Urinary bladder (tissue), 4 donors: ENCODE data around the gene WDR18. TPM values are rescaled to one million over a fixed set of nuclear protein-coding genes. Genes with fewer than 3 reads are reported as not detected.
"Not testable (repeated sequence)": the region's sequence is repeated elsewhere in the genome, so short reads cannot be mapped to it uniquely, and the experiment has no call there.

Experiments used
- DNase-seq: peaks from one replicate; pipeline ENCODE4 v3.0.0-alpha.2; 2015; ENCODE audit errors: extremely low spot score
- H3K27ac ChIP-seq: one replicate; pipeline ENCODE4 v1.5.1; 2013; ENCODE audit warnings: low read depth, mild to moderate bottlenecking, moderate library complexity
- H3K36me3 ChIP-seq: one replicate; pipeline ENCODE4 v1.6.1; 2013; ENCODE audit warnings: mild to moderate bottlenecking, moderate library complexity; ENCODE audit not compliant: insufficient read depth
- H3K4me1 ChIP-seq: one replicate; pipeline ENCODE4 v1.6.1; 2013; ENCODE audit warnings: mild to moderate bottlenecking, moderate library complexity; ENCODE audit not compliant: insufficient read depth
- H3K4me3 ChIP-seq: one replicate; pipeline ENCODE4 v1.5.1; 2013; ENCODE audit warnings: low read depth, low read length
- WGBS: extraction: QIAGEN DNeasy Blood & Tissue Kit; methylation state at CpG from one replicate; pipeline ENCODE4 v1.1.7; 2013; 5-methylcytosine and 5-hydroxymethylcytosine counted together
- polyA plus RNA-seq: library from polyadenylated mRNA; stranded (reverse); fragments of 200-250 nt; gene quantifications from one replicate; pipeline ENCODE4 v1.2.3, GENCODE V29; 2013
- total RNA-seq: library from RNA; depleted of rRNA; stranded (reverse); fragments of >200 nt; gene quantifications from one replicate; pipeline ENCODE4 v1.2.3, GENCODE V29; 2014
- donor health status: healthy with polysubstance abuse.
- donor health status: healthy.

Gene WDR18
- total and polyA plus RNA-seq, 2 donors = 23.3 to 36.6 TPM

GRCh38 chr19:1015782-1016646, 31.9 kb downstream of the WDR18 start:
- Histone ChIP-seq H3K4me3 (no peak overlapping the region), H3K27ac (no peak overlapping the region)

GRCh38 chr19:1016647-1017114, 32.5 kb downstream of the WDR18 start:
- H3K4me3 ChIP-seq = no peak overlapping the region
- no peak for DNase-seq
- H3K27ac ChIP-seq = no peak overlapping the region
- no peaks in the 10 kb centered on the region for H3K36me3 ChIP-seq
- peaks cover 9% of the 10 kb centered on the region for H3K4me1 ChIP-seq
- 44% methylated on average over 12 of the region's 12 CpGs for WGBS

More at GRCh38 chr19:1015782-1016646, 31.9 kb downstream of the WDR18 start:
- peaks cover 9% of the 10 kb centered on the region for H3K4me1 ChIP-seq
- no peaks in the 10 kb centered on the region for H3K36me3 ChIP-seq
- DNase-seq = no peak
- WGBS = 53% methylated on average over 31 of the region's 31 CpGs

DNA sequence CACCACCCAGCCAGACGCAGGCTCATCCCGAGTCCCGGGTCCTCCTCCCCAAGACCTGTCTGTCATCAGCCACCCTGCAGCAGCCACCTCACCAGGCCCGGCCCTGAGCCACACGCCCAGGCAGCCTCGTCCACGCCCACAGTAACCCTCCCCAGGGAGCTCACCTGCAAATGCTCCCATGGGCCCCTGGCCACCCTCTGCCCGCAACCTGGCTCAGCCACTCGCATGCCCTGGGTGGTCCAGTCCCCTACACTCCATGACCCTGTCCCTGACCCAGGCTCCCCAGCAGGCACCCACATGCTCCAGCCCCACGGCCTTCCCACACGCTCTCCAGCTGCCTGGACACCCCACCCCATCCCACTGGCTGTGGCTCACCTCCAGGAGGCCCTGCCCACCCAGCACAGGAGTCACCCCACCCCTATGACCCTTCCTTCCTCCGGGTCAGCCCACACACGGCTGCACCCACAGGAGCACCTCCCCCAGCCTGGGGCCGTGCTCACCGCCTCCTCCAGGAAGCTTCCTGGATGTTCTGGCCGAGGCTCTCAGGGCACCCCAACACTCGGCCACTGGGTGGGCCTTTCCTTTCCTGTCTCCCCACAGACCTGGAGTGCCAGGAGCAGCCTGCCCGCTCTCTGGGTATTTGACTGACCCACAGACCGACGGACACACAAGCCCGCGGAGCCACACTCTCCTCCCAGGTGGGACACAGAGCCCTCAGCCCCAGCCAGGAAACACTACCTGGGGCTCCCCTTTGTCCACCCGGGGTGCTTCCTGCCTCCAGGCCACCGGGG, 33.2 kb downstream of the WDR18 start:
- Histone ChIP-seq H3K4me3 (no peak overlapping the region), H3K36me3 (no peaks in the 10 kb centered on the region), H3K4me1 (peaks cover 9% of the 10 kb centered on the region), H3K27ac (peak overlapping the region; percentile 28)
- DNase-seq = no peak
- 58% methylated on average over 24 of the region's 24 CpGs for WGBS

DNA sequence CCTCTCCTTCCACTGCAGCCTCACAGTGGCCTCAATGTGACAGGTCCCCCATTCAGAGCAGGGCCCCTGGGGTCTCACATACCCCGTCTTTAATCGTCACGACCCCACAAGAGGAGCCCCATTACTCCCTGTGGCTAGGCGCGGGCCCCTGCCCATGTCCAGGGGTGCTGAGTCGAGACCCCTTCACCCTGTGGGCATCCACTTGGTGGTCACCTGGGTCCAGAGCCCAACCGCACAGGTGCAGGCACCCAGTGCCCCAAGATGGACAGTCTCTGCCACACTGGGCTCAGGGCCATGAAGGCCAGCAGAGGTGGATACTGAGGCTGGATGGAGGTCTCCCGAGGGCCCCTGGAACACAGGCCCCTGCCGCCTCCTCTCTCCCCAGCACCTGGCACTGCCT, 33.8 kb downstream of the WDR18 start:
- no peaks in the 10 kb centered on the region for H3K36me3 ChIP-seq
- peaks cover 9% of the 10 kb centered on the region for H3K4me1 ChIP-seq
- no peak overlapping the region for H3K27ac ChIP-seq
- DNase-seq = no peak
- no peak overlapping the region for H3K4me3 ChIP-seq
- 88% methylated on average over 9 of the region's 9 CpGs for WGBS

DNA sequence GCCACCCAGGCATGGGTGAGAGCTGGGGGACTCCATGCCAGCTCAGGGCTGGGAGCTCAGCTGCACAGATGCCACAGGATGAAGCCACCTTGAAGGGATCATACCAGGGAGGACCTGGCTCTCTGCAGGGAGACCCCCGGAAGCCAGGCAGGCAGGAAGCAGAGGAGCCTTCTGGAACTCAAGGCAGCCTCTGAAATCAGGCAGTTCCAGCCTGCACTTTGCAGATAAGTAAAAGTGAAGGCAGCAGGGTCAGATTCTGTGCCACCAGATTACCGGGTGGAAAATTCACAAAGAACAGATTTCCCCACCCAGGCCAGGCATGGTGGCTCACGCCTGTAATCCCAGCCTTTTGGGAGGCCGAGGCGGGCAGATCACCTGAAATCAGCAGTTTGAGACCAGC, 34.2 kb downstream of the WDR18 start:
- 73% methylated on average over 5 of the region's 5 CpGs for WGBS
- Histone ChIP-seq H3K36me3 (no peaks in the 10 kb centered on the region), H3K4me3 (no peak overlapping the region), H3K27ac (no peak overlapping the region), H3K4me1 (peaks cover 9% of the 10 kb centered on the region)
- no peak for DNase-seq

GRCh38 chr19:1018932-1019615, 34.9 kb downstream of the WDR18 start:
- H3K4me1 ChIP-seq = peaks cover 9% of the 10 kb centered on the region
- H3K4me3 ChIP-seq = peak overlapping the region; percentile 87
- no peak overlapping the region for H3K27ac ChIP-seq
- no peak for DNase-seq
- WGBS = 51% methylated on average over 17 of the region's 17 CpGs
- H3K36me3 ChIP-seq = no peaks in the 10 kb centered on the region

- no peak overlapping the region for H3K27ac ChIP-seq
- DNase-seq = no peak
- no peaks in the 10 kb centered on the region for H3K36me3 ChIP-seq
- peaks cover 9% of the 10 kb centered on the region for H3K4me1 ChIP-seq
- 59% methylated on average over 18 of the region's 18 CpGs for WGBS
- H3K4me3 ChIP-seq = peak overlapping the region; percentile 87
Measured at GRCh38 chr19:1019616-1019961, 35.4 kb downstream of the WDR18 start.

- Histone ChIP-seq H3K36me3 (no peaks in the 10 kb centered on the region), H3K4me1 (peaks cover 9% of the 10 kb centered on the region), H3K27ac (peak overlapping the region; percentile 81), H3K4me3 (peak overlapping the region; percentile 87)
- 2% methylated on average over 60 of the region's 60 CpGs for WGBS
- DNase-seq = no peak
Measured at GRCh38 chr19:1019980-1020867, 36.1 kb downstream of the WDR18 start.

GRCh38 chr19:1020868-1021425, 36.8 kb downstream of the WDR18 start, which contains the start of gene TMEM259:
Gene TMEM259, minus strand, starts transcription at chr19:1021123. Its CDS starts 127 bp downstream, at chr19:1020996.
- H3K4me3 ChIP-seq = peak within 1 kb of the TSS; percentile 87
- H3K27ac ChIP-seq = peak within 1 kb of the TSS; percentile 81
- peak; percentile 95 for DNase-seq
- under 1% methylated on average over 68 of the region's 68 CpGs for WGBS
- no peaks in the 10 kb centered on the region for H3K36me3 ChIP-seq
- H3K4me1 ChIP-seq = peaks cover 9% of the 10 kb centered on the region

- not testable (repeated sequence) for H3K36me3 ChIP-seq, H3K4me1 ChIP-seq, DNase-seq, H3K4me3 ChIP-seq, H3K27ac ChIP-seq
- 68% methylated on average over 5 of the region's 5 CpGs for WGBS
Measured at GRCh38 chr19:1023883-1024188, 39.7 kb downstream of the WDR18 start.

DNA sequence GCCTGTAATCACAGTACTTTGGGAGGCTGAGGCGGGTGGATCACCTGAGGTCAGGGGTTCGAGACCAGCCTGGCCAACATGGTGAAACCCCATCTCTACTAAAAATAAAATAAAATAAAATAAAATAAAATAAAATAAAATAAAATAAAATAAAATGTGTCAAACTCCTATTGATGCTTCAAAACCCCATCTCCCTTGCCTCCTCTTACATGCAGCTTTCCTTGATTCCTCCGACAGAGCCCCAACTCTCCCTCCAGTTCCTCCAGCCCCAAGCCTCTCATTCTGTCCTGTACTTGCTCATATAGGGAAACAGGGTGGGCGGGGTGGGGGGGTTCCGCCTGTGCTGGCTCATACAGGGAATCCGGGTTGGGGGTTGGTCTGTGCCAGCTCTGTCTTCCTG, 40.9 kb downstream of the WDR18 start:
- not testable (repeated sequence) for H3K4me3 ChIP-seq, DNase-seq, H3K4me1 ChIP-seq, H3K36me3 ChIP-seq, H3K27ac ChIP-seq
- WGBS = 94% methylated on average over 6 of the region's 6 CpGs

DNA sequence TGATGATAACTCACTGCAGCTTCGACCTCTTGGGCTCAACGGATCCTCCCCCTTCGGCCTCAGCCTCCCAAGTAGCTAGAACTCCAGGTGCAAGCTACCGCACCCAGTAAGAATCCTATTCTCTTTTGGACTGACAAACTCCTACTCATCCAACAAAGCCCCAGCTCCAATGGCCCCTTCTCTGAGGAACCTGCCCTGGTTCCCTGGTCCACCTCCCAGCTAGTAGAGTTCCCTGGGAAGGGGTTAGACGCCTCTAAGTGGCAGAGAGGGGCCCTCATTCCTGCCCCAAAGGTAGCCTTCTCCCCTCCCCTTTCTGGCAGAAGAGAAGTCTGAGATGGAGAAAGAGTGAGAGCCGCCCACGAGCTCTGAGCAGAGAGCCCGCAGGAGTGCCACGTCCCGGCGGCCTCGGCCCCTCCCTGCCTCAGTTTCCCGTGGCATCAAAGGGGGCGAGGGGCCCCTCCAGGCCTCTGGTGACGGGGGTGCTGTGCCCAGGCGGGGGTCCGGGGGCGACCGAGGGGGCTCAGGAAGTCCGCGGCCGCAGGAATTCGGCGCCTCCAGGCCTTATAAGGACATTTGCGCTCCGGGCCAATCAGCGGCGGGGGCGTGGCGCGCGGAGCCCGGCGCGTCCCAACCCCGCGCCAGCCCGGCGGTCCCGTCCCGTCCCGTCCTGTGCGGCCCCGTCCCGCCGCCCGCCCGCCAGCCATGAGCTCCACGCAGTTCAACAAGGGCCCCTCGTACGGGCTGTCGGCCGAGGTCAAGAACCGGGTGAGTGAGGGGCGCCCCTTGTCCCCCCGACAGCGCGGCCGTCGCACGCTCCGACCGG, 42.0 kb downstream of the WDR18 start, which contains the start of gene CNN2:
Gene CNN2, plus strand, starts transcription at position 649 of the 823 bp plus-strand sequence. Its CDS starts 54 bp downstream, at position 703.
- Histone ChIP-seq H3K27ac (peak within 1 kb of the TSS; percentile 96), H3K36me3 (no peaks in the 10 kb centered on the region), H3K4me3 (peak within 1 kb of the TSS; percentile 93), H3K4me1 (peaks cover 2% of the 10 kb centered on the region)
- 4% methylated on average over 63 of the region's 63 CpGs for WGBS
- no peak for DNase-seq
